Central memory CD4-positive, alpha-beta T cell (primary cell): ENCODE results near the gene DHH.
A peak's percentile ranks its signal among the peaks of the same experiment; 100 is the strongest.
"Not testable (repeated sequence)": the region's sequence is repeated elsewhere in the genome, so short reads cannot be mapped to it uniquely, and the experiment has no call there.

ENCODE experiments used
- DNase-seq: peaks from one replicate; pipeline ENCODE4 v3.0.0; 2022

Gene DHH

GRCh38 chr12:49068879-49069506, 25.6 kb downstream of the DHH start:
- DNase-seq = no peak

DNA sequence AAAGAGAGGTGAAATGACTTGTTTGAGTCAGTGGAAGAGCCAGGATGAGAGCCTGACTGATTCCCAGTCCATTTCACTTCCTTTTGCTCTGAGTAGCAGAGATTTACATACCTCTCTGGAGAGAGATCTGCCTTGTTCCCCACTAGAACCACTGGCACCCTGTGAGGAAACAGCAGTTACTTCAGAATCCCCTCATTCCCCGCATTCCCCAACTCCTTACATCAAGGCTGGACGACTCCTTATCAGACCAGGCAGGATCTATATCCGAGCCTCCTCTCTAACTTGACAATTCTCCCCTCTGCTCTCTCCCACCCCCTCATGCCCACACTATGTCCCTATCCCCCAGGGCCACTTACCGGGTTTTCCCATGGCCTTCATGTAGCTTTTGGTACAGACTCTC, 28.5 kb downstream of the DHH start:
- no peak for DNase-seq

GRCh38 chr12:49064767-49065152, 29.8 kb downstream of the DHH start:
- no peak for DNase-seq

GRCh38 chr12:49061916-49062315, 32.7 kb downstream of the DHH start:
- not testable (repeated sequence) for DNase-seq

- DNase-seq = no peak
Observed at GRCh38 chr12:49061157-49061650, 33.4 kb downstream of the DHH start.

- DNase-seq = peak; percentile 88
Observed at GRCh38 chr12:49060237-49061156, 34.1 kb downstream of the DHH start, which contains the start of gene KMT2D. TSS of gene KMT2D (minus strand) at chr12:49060794. CDS start at chr12:49055324, 5,470 bp downstream.

GRCh38 chr12:49059299-49060171, 35.1 kb downstream of the DHH start:
- no peak for DNase-seq

DNA sequence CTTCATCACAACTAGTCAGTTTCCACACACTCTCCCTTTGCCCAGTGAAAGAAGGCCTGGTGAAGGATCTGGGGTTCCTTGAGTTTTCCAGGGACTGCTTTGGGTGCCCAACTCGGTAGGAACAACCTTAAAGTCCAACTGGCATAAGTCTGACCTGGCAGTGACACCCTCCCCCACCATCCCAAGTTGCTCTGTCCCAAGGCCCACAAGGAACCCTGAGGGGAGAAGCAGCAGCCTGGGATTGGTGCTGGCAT, 35.6 kb downstream of the DHH start:
- DNase-seq = no peak

- no peak for DNase-seq
Observed at GRCh38 chr12:49058366-49059044, 36.1 kb downstream of the DHH start.

DNA sequence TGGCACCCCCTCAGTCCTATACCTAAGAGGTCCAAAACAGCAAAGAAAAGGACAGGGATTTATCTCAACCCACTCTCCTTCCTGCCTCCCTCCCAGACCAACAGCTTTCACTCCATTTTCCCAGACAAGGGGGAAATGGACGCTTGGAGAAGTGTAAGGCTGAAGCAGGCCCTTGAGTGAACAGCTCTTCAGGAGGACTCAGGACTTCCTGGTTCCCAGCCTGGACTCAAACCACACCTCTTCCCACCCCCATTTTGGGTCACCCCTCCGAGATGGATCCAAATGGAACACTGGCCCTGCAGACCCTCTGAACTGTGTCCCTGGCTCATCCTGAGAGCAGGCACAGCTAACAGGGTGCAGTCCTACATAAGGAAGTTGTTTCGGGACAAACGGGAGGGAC, 36.7 kb downstream of the DHH start:
- DNase-seq = no peak

GRCh38 chr12:49055978-49056754, 38.4 kb downstream of the DHH start:
- DNase-seq = peak; percentile 57

GRCh38 chr12:49055092-49055491, 39.5 kb downstream of the DHH start:
- DNase-seq = no peak

DNA sequence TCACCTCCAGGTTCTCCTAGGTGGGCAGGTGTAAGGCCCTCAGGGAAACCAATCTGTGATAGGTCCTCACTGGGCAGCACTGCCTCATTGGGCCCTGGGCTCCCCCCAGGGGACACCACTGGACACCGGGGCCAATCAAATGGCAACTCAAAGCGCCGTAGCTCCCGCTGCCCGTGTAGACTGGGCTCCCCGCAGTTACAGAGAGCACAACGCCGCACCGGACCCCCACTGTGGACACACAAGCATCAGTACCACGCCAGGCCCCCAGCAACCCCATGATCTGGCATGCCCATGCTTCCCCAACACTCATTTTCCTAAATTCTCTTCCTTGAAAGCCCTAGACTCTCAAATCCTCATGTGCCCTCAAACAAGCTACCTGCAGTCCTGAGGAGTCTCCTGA, 40.1 kb downstream of the DHH start:
- DNase-seq = no peak

- DNase-seq = no peak
Observed at GRCh38 chr12:49054096-49054495, 40.5 kb downstream of the DHH start.

GRCh38 chr12:49052451-49053208, 42.0 kb downstream of the DHH start:
- DNase-seq = no peak

DNA sequence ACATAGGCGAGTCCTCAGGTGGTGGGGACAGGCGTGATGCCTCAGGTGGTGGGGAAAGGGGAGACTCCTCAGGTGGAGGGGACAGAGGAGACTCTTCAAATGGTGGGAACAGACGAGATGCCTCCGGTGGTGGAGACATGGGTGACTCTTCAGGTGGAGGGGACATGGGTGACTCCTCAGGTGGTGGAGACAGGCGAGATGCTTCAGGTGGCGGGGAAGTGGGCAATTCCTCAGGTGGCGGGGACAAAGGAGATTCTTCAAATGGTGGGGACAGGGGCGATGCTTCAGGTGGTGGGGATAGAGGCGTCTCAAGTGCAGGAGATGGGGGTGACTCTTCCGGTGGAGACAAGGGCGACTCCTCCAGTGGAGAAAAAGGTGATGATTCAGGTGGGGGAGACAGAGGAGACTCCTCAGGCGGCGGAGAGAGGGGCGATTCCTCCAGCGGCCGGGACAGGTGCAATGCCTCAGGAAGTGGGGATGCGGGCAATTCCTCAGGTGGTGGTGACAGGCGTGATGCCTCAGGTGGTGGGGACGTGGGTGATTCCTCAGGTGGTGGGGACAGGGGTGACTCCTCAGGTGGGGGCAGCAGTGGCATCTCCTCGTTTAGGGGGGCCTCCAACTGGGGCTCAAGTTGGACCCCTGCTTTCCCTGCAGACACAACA, 42.7 kb downstream of the DHH start:
- DNase-seq = no peak

DNA sequence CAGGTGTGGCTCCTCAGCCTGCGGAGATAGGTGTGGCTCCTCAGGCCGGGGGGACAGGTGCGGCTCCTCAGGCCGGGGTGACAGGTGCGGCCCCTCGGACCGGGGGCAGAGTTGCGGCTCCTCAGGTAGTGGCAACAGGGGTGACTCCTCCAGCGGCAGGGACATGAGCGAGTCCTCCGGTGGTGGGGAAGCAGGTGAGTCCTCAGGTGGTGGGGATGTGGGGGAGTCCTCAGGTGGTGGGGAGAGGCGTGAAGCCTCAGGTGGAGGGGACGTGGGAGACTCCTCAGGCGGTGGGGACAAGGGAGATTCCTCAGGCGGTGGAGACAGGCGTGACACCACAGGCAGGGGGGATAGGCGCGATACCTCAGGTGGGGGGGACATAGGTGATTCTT, 43.2 kb downstream of the DHH start:
- DNase-seq = no peak

DNA sequence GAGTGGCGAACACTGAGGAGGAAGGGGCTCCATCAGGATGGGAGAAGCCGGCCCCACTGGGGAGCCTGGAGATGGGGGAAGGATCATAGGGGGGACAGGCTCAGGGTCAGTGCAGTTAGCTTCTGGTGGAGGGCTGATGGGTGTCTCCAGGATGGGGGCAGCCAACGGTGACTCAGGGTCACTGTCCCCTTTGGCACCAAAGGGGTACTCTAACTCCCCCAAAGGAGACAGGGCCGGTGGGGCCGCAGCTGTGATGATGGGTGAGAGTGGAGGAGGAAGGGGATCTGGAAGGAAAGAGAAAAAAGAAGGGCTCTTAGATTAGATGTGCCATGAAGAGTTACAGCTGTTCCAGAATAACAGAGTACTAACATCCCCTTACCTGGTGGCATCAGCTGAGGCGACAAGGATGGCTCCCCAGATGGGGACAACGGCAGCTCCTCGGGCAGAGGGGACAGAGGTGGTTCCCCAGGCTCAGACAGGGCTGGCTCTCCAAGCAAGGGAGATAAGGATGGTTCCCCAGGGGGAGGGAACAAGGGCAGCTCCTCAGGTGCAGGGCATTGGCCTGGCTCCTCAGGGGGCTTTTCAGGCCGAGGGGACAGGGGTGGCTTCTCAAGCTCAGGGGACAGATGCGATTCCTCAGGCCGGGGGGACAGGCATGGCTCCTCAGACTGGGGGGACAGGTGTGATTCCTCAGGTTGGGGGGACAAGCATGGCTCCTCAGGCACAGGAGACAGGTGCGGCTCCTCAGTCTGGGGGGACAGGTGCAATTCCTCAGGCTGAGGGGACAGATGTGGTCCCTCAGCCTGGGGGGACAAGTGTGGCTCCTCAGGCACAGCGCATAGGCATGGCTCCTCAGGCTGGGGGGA, 43.9 kb downstream of the DHH start:
- no peak for DNase-seq

GRCh38 chr12:49049566-49050224, 44.9 kb downstream of the DHH start:
- no peak for DNase-seq
